OCI-LY7 (cell line): ENCODE data around the gene GALNT1. TPM values are rescaled to one million over a fixed set of nuclear protein-coding genes. Genes with fewer than 3 reads are reported as not detected.

Source experiments
- BruUV-seq: library from RNA; stranded (reverse); fragments of 400-500 nt; replicated peaks from 2 replicates; lab custom pipeline; 2021; lab: Mats Ljungman, UMichigan
- CTCF ChIA-PET: fragments of 300-600 bp; sonication (Branson Sonifier 250); formaldehyde crosslinking; loops from one replicate; lab custom pipeline; 2022; ENCODE audit warnings: antibody characterized with exemption; ENCODE audit not compliant: unreplicated experiment; lab: Charles Lee
- POLR2A ChIA-PET: fragments of 300-600 bp; sonication (Branson Sonifier 250); formaldehyde crosslinking; loops from one replicate; lab custom pipeline; 2022; ENCODE audit warnings: antibody characterized with exemption; lab: Charles Lee
- DNase-seq: peaks from one replicate; pipeline ENCODE4 v3.0.0-alpha.2; 2015; ENCODE audit warnings: low spot score
- H2AFZ ChIP-seq: fragments of 200-600 bp; sonication (generic), shearing (Covaris generic); 2 replicates; pipeline ENCODE4 v1.6.1; 2014; ENCODE audit warnings: mild to moderate bottlenecking, antibody characterized with exemption, low read length, moderate library complexity
- H3K27ac ChIP-seq: fragments of 200-600 bp; sonication (generic); 2 replicates; pipeline ENCODE4 v1.5.1; 2014; ENCODE audit warnings: mixed run types, low read depth, mild to moderate bottlenecking, moderate library complexity, low read length, inconsistent platforms; ENCODE audit not compliant: poor library complexity, severe bottlenecking
- H3K36me3 ChIP-seq: fragments of 200-600 bp; sonication (generic); 2 replicates; pipeline ENCODE4 v1.6.1; 2014; ENCODE audit warnings: mild to moderate bottlenecking, antibody characterized with exemption, low read length, moderate library complexity, mixed read lengths; ENCODE audit not compliant: insufficient read depth
- H3K4me1 ChIP-seq: fragments of 200-600 bp; sonication (generic); 2 replicates; pipeline ENCODE4 v1.5.1; 2014; ENCODE audit warnings: mild to moderate bottlenecking, low read length; ENCODE audit not compliant: insufficient read depth, poor library complexity, severe bottlenecking
- H3K4me2 ChIP-seq: fragments of 200-600 bp; sonication (generic); 2 replicates; pipeline ENCODE4 v1.6.1; 2014; ENCODE audit warnings: mild to moderate bottlenecking, low read length
- H3K4me3 ChIP-seq: fragments of 200-600 bp; sonication (generic); 2 replicates; pipeline ENCODE4 v1.5.1; 2014; ENCODE audit warnings: mild to moderate bottlenecking, low read depth, low read length; ENCODE audit not compliant: poor library complexity, severe bottlenecking
- H3K79me2 ChIP-seq: fragments of 200-600 bp; sonication (generic); 2 replicates; pipeline ENCODE4 v1.6.1; 2016; ENCODE audit warnings: low read depth, mild to moderate bottlenecking, low read length, moderate library complexity, mixed read lengths; ENCODE audit not compliant: insufficient read depth
- H3K9me2 ChIP-seq: fragments of 200-600 bp; sonication (generic); 2 replicates; pipeline ENCODE4 v1.6.1; 2016; ENCODE audit warnings: mild to moderate bottlenecking, low read length, mixed read lengths; ENCODE audit not compliant: insufficient read depth
- H3K9me3 ChIP-seq: fragments of 200-600 bp; sonication (generic); 2 replicates; pipeline ENCODE4 v1.6.1; 2014; ENCODE audit warnings: mild to moderate bottlenecking, mixed run types, low read length, mixed read lengths
- H4K20me1 ChIP-seq: fragments of 200-600 bp; sonication (generic); 2 replicates; pipeline ENCODE4 v1.6.1; 2014; ENCODE audit warnings: mild to moderate bottlenecking, antibody characterized with exemption, low read length, moderate library complexity, mixed read lengths; ENCODE audit not compliant: insufficient read depth
- CTCF ChIP-seq: fragments of 200-600 bp; sonication (generic); conservative IDR thresholded peaks from 2 replicates; pipeline ENCODE4 v1.5.1; 2014; ENCODE audit warnings: mild to moderate bottlenecking, antibody characterized with exemption, low read length, moderate library complexity, mixed read lengths
- EZH2phosphoT487 ChIP-seq: fragments of 200-600 bp; sonication (generic); IDR thresholded peaks from 2 replicates; pipeline ENCODE4 v1.6.1; 2018; ENCODE audit warnings: low read depth, borderline replicate concordance, mild to moderate bottlenecking, mixed run types, antibody characterized with exemption, low read length, moderate library complexity, mixed read lengths
- intact Hi-C: fragments of 100-400 bp; cut with micrococcal nuclease; formaldehyde crosslinking; loops from one replicate; pipeline ENCODE4 v1.10.0; 2022; ENCODE audit not compliant: unreplicated experiment
- total RNA-seq, 2 experiments: library from RNA; depleted of rRNA in 1 of 2; stranded (reverse); fragments of >200 nt in 1 of 2; shearing (Covaris generic) in 1 of 2; gene quantifications; 2 replicates each; pipeline ENCODE4 v1.2.3, GENCODE V29; 2014 to 2022

GALNT1 gene
- total RNA-seq, 2 experiments from 2014 or later, result 22.0 to 37.2 TPM

DNA sequence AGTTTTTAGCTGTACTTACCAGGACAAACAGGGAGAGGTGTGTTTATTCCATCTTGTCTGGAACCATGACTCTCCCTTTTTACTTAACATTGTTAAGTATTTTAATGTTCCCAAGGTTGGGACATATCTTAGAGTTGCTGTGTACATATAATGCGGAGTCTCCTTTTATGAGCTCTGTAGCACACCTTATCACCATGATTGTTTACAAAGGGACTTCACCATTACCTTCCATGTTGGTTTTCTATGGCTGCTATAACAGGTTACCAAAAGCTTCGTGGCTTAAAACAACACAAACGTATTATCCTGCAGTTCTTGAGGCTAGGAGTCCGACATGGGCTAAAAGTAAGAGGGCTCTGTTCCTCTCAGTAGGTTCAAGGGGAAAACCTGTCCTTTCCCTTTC is 164.3 kb downstream of the GALNT1 start:
- H3K9me2 ChIP-seq, result no peaks in the 10 kb centered on the region
- ChIA-PET CTCF (interaction anchor here (0.6 kb wide), 1 partner anchor 362 kb away, joined by 3 read pairs; no protein-coding TSS in a partner anchor), POLR2A (no interaction called here)
- no peak overlapping the region for H3K4me3 ChIP-seq
- DNase-seq, result no peak
- TF ChIP-seq EZH2phosphoT487, result no peak
- no peak for TF ChIP-seq CTCF
- no peaks in the 10 kb centered on the region for H3K9me3 ChIP-seq
- H3K79me2 ChIP-seq, result no peaks in the 10 kb centered on the region
- H2AFZ ChIP-seq, result no peak overlapping the region
- no TSS peak for BruUV-seq
- no peak overlapping the region for H3K27ac ChIP-seq
- no peaks in the 10 kb centered on the region for H3K4me1 ChIP-seq
- H3K4me2 ChIP-seq, result no peak overlapping the region
- intact Hi-C loops, result loop anchor here (10.0 kb wide), 1 partner anchor 361 kb away; no protein-coding TSS in a partner anchor
- H3K36me3 ChIP-seq, result no peaks in the 10 kb centered on the region
- no peaks in the 10 kb centered on the region for H4K20me1 ChIP-seq

- H3K79me2 ChIP-seq, result no peaks in the 10 kb centered on the region
- H3K27ac ChIP-seq, result no peak overlapping the region
- H3K9me2 ChIP-seq, result no peaks in the 10 kb centered on the region
- no peaks in the 10 kb centered on the region for H3K9me3 ChIP-seq
- no peak for TF ChIP-seq CTCF
- TF ChIP-seq EZH2phosphoT487, result no peak
- no peaks in the 10 kb centered on the region for H4K20me1 ChIP-seq
- no TSS peak for BruUV-seq
- H3K4me1 ChIP-seq, result no peaks in the 10 kb centered on the region
- no peak overlapping the region for H3K4me2 ChIP-seq
- ChIA-PET CTCF (no interaction called here), POLR2A (no interaction called here)
- no peaks in the 10 kb centered on the region for H3K36me3 ChIP-seq
- intact Hi-C loops, result loop anchor here (10.0 kb wide), 1 partner anchor 362 kb away; no protein-coding TSS in a partner anchor
- H3K4me3 ChIP-seq, result no peak overlapping the region
- DNase-seq, result no peak
- no peak overlapping the region for H2AFZ ChIP-seq
Observed at GRCh38 chr18:35746826-35747339, 165.3 kb downstream of the GALNT1 start.

GRCh38 chr18:35747894-35748472 is 166.4 kb downstream of the GALNT1 start:
- H2AFZ ChIP-seq, result no peak overlapping the region
- H3K4me3 ChIP-seq, result no peak overlapping the region
- no peak overlapping the region for H3K27ac ChIP-seq
- H3K79me2 ChIP-seq, result no peaks in the 10 kb centered on the region
- peak; percentile 9 for DNase-seq
- intact Hi-C loops, result loop anchor here (10.0 kb wide), 1 partner anchor 363 kb away; no protein-coding TSS in a partner anchor
- H3K9me3 ChIP-seq, result no peaks in the 10 kb centered on the region
- no peaks in the 10 kb centered on the region for H3K4me1 ChIP-seq
- no peaks in the 10 kb centered on the region for H3K9me2 ChIP-seq
- ChIA-PET CTCF (no interaction called here), POLR2A (no interaction called here)
- H3K4me2 ChIP-seq, result no peak overlapping the region
- no TSS peak for BruUV-seq
- no peaks in the 10 kb centered on the region for H3K36me3 ChIP-seq
- TF ChIP-seq CTCF (no peak), EZH2phosphoT487 (no peak)
- H4K20me1 ChIP-seq, result no peaks in the 10 kb centered on the region
